Measurements from ENCODE around the gene PRR22. TPM values are rescaled to one million over a fixed set of nuclear protein-coding genes. Genes with fewer than 3 reads are reported as not detected.
A peak's percentile ranks its signal among the peaks of the same experiment; 100 is the strongest.

The PRR22 gene
- total RNA-seq, 2 donors from 2014 or later, result 2.3 TPM

- TF ChIP-seq CTCF (IDR thresholded peaks at IDR 0.05), result no peak
- TF ChIP-seq POLR2A (IDR thresholded peaks at IDR 0.05), result no peak
- H3K4me3 ChIP-seq, result no peak overlapping the region
- no peaks in the 10 kb centered on the region for H3K27me3 ChIP-seq
- no peak for DNase-seq
- WGBS, 2 donors, result 78 to 90% methylated on average over 9 of the region's 9 CpGs
- no peaks in the 10 kb centered on the region for H3K9me3 ChIP-seq
- no peak for ATAC-seq
- peaks cover 20% of the 10 kb centered on the region for H3K4me1 ChIP-seq
- H3K27ac ChIP-seq, result no peak overlapping the region
- intact Hi-C loops (cut with DNase I), result loop anchor here (5.0 kb wide), 1 partner anchor 83 kb away; no protein-coding TSS in a partner anchor
- no peaks in the 10 kb centered on the region for H3K36me3 ChIP-seq (replicated peaks in 1 of 2; ENCODE audit: insufficient read depth in 1 of 2, low read depth in 2 of 2)
Observed at GRCh38 chr19:5809053-5809452, 24.5 kb upstream of the PRR22 start.

GRCh38 chr19:5808120-5808816 is 23.7 kb upstream of the PRR22 start:
- H3K36me3 ChIP-seq (replicated peaks in 1 of 2; ENCODE audit: insufficient read depth in 1 of 2, low read depth in 2 of 2), result no peaks in the 10 kb centered on the region
- no peak overlapping the region for H3K27ac ChIP-seq
- intact Hi-C loops (cut with DNase I), result loop anchor here (5.0 kb wide), 1 partner anchor 84 kb away; no protein-coding TSS in a partner anchor
- TF ChIP-seq CTCF (IDR thresholded peaks at IDR 0.05), result no peak
- TF ChIP-seq POLR2A (IDR thresholded peaks at IDR 0.05), result no peak
- DNase-seq (peak in 1 of 4 donors; percentile 22), ATAC-seq (no peak)
- no peaks in the 10 kb centered on the region for H3K9me3 ChIP-seq
- peaks cover 28% of the 10 kb centered on the region for H3K4me1 ChIP-seq
- H3K27me3 ChIP-seq, result no peaks in the 10 kb centered on the region
- no peak overlapping the region for H3K4me3 ChIP-seq
- 79 to 81% methylated on average over 18 to 21 of the region's 21 CpGs for WGBS, 2 donors

- intact Hi-C loops (cut with DNase I), result loop anchor here (5.0 kb wide), 1 partner anchor 85 kb away; no protein-coding TSS in a partner anchor
- no peak for ATAC-seq
- Histone ChIP-seq H3K27ac (no peak overlapping the region), H3K4me3 (no peak overlapping the region), H3K36me3 (replicated peaks in 1 of 2; ENCODE audit: insufficient read depth in 1 of 2, low read depth in 2 of 2) (no peaks in the 10 kb centered on the region), H3K9me3 (no peaks in the 10 kb centered on the region), H3K27me3 (no peaks in the 10 kb centered on the region), H3K4me1 (peaks cover 29% of the 10 kb centered on the region)
- 87 to 92% methylated on average over 5 of the region's 5 CpGs for WGBS, 2 donors
- TF ChIP-seq POLR2A (IDR thresholded peaks at IDR 0.05) (no peak), CTCF (IDR thresholded peaks at IDR 0.05) (no peak)
- DNase-seq, result no peak
Observed at GRCh38 chr19:5806905-5807304, 22.4 kb upstream of the PRR22 start.

- ATAC-seq, result no peak
- Histone ChIP-seq H3K36me3 (replicated peaks in 1 of 2; ENCODE audit: insufficient read depth in 1 of 2, low read depth in 2 of 2) (no peaks in the 10 kb centered on the region), H3K9me3 (no peaks in the 10 kb centered on the region), H3K27me3 (no peaks in the 10 kb centered on the region), H3K4me1 (peaks cover 37% of the 10 kb centered on the region), H3K4me3 (no peak overlapping the region), H3K27ac (peak overlapping the region in 3 of 4 donors; percentile 81 to 97 (median 86))
- no peak for DNase-seq
- intact Hi-C loops (cut with DNase I), result loop anchor here (5.0 kb wide), 1 partner anchor 86 kb away; no protein-coding TSS in a partner anchor
- TF ChIP-seq POLR2A (IDR thresholded peaks at IDR 0.05) (no peak), CTCF (IDR thresholded peaks at IDR 0.05) (peak in 1 of 7 experiments; percentile 4)
- 15 to 27% methylated on average over 6 of the region's 6 CpGs for WGBS, 2 donors
Observed at GRCh38 chr19:5806133-5806489, 21.6 kb upstream of the PRR22 start.
